GM18867 (cell line): Measurements from ENCODE around the gene SPO11.

Experiments
- ATAC-seq: cut with Tn5 transposase; IDR thresholded peaks from one replicate; pipeline ENCODE4 v1.9.1; 2021; ENCODE audit warnings: mild to moderate bottlenecking, moderate library complexity; ENCODE audit not compliant: unreplicated experiment

SPO11 gene

GRCh38 chr20:57388953-57389694 lies 59.5 kb downstream of the SPO11 start:
- peak; percentile 32 for ATAC-seq

GRCh38 chr20:57389695-57390603 lies 60.3 kb downstream of the SPO11 start:
- ATAC-seq = no peak

- ATAC-seq = peak; percentile 62
Observed at GRCh38 chr20:57390604-57391438, 61.2 kb downstream of the SPO11 start, which contains the start of gene RBM38. TSS of gene RBM38 (plus strand) at chr20:57391396. CDS start at chr20:57391582, 186 bp downstream.

GRCh38 chr20:57391439-57392301 lies 62.1 kb downstream of the SPO11 start:
- peak; percentile 6 for ATAC-seq

GRCh38 chr20:57392512-57393271 lies 63.1 kb downstream of the SPO11 start:
- no peak for ATAC-seq
